Astrocyte (in vitro differentiated cells and primary cell): ENCODE measurements around the gene EXO1. TPM values are rescaled to one million over a fixed set of nuclear protein-coding genes. Genes with fewer than 3 reads are reported as not detected.
A peak's percentile ranks its signal among the peaks of the same experiment; 100 is the strongest.

Experiments
- DNase-seq: peaks from one replicate; pipeline ENCODE4 v3.0.0-alpha.2; 2010; ENCODE audit warnings: low read depth
- FAIRE-seq: peaks from 2 replicates; lab custom pipeline; 2011; peaks lifted over from hg19 to GRCh38; lab: Jason Lieb, UNC
- H2AFZ ChIP-seq: 2 replicates; pipeline ENCODE4 v1.6.0; 2012; ENCODE audit warnings: low read depth, low read length, inconsistent platforms
- H3K27ac ChIP-seq: 2 replicates; pipeline ENCODE4 v1.5.1; 2011; ENCODE audit warnings: low read depth, low read length, inconsistent platforms
- H3K27me3 ChIP-seq: 2 replicates; pipeline ENCODE4 v1.6.0; 2011; ENCODE audit warnings: low read length, inconsistent platforms; ENCODE audit not compliant: insufficient read depth
- H3K36me3 ChIP-seq: 2 replicates; pipeline ENCODE4 v1.5.1; 2011; ENCODE audit warnings: low read length, inconsistent platforms; ENCODE audit not compliant: insufficient read depth
- H3K4me1 ChIP-seq: 2 replicates; pipeline ENCODE4 v1.5.1; 2011; ENCODE audit warnings: low read length, inconsistent platforms; ENCODE audit not compliant: insufficient read depth
- H3K4me2 ChIP-seq: 2 replicates; pipeline ENCODE4 v1.6.0; 2012; ENCODE audit warnings: low read length, inconsistent platforms
- H3K4me3 ChIP-seq: 2 replicates; pipeline ENCODE4 v1.5.1; 2011; ENCODE audit warnings: low read depth, mild to moderate bottlenecking, low read length, inconsistent platforms; ENCODE audit not compliant: insufficient read depth
- H3K79me2 ChIP-seq: 2 replicates; pipeline ENCODE4 v1.6.0; 2012; ENCODE audit warnings: mild to moderate bottlenecking, low read length, inconsistent platforms; ENCODE audit not compliant: insufficient read depth
- H3K9ac ChIP-seq: 2 replicates; pipeline ENCODE4 v1.6.0; 2012; ENCODE audit warnings: mild to moderate bottlenecking, low read length, inconsistent platforms
- H3K9me3 ChIP-seq: 2 replicates; pipeline ENCODE4 v1.5.1; 2012; ENCODE audit warnings: low read depth, mild to moderate bottlenecking, low read length, inconsistent platforms; ENCODE audit not compliant: insufficient read depth
- H4K20me1 ChIP-seq: 2 replicates; pipeline ENCODE4 v1.6.0; 2012; ENCODE audit warnings: low read length, inconsistent platforms; ENCODE audit not compliant: insufficient read depth
- H3K27ac Mint-ChIP-seq: one replicate; pipeline ENCODE4 v1.8.0; 2021; ENCODE audit warnings: mild to moderate bottlenecking, mixed read lengths; ENCODE audit not compliant: unreplicated experiment
- H3K27me3 Mint-ChIP-seq: one replicate; pipeline ENCODE4 v1.8.0; 2021; ENCODE audit warnings: low read depth, mixed read lengths; ENCODE audit not compliant: unreplicated experiment
- H3K36me3 Mint-ChIP-seq: one replicate; pipeline ENCODE4 v1.8.0; 2021; ENCODE audit warnings: low read depth, mixed read lengths; ENCODE audit not compliant: unreplicated experiment
- H3K4me1 Mint-ChIP-seq: one replicate; pipeline ENCODE4 v1.8.0; 2021; ENCODE audit warnings: low read depth, mixed read lengths; ENCODE audit not compliant: unreplicated experiment
- H3K4me3 Mint-ChIP-seq: one replicate; pipeline ENCODE4 v1.8.0; 2021; ENCODE audit warnings: mild to moderate bottlenecking, moderate library complexity, mixed read lengths; ENCODE audit not compliant: unreplicated experiment
- H3K9me3 Mint-ChIP-seq: one replicate; pipeline ENCODE4 v1.8.0; 2021; ENCODE audit warnings: mild to moderate bottlenecking, mixed read lengths; ENCODE audit not compliant: unreplicated experiment
- EZH2 ChIP-seq: IDR thresholded peaks from 2 replicates; pipeline ENCODE4 v1.6.1; 2012; ENCODE audit warnings: mild to moderate bottlenecking, low read length, inconsistent platforms; ENCODE audit not compliant: insufficient read depth
- total RNA-seq: library from RNA; stranded (reverse); gene quantifications from 2 replicates; pipeline ENCODE4 v1.2.1, GENCODE V29; 2021
- TF ChIP-seq, protein P1 (sequence below): IDR thresholded peaks from 2 replicates; pipeline ENCODE4 v1.5.1; 2011; ENCODE audit warnings: low read depth, mild to moderate bottlenecking, inconsistent platforms, low read length, moderate library complexity; ENCODE audit not compliant: insufficient read depth

Gene EXO1
- total RNA-seq, 1 donor from 2014 or later, result 3.8 TPM

DNA sequence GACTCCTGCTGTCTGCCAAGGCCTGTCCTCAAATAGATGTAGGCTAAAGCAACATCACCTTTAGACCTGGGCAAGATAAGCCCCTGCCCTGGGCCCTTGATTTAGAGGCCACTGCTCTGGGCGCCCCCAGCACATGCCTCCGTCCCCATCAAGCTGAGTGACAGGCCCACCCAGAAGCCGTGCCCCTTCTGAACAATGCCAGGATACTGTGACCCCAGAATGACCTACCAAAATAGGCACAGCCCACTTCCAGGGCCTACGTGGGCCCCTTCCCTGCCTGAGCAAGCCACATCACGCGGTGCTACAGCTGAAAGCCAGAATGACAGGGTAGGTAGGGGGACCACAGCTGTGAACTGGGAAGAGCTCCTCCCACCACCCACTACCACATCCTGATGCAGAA lies 84.8 kb downstream of the EXO1 start:
- H3K27me3 ChIP-seq, result no peaks in the 10 kb centered on the region
- peaks cover 7% of the 10 kb centered on the region for H3K4me1 ChIP-seq
- Mint-ChIP-seq H3K27me3 (no peaks in the 10 kb centered on the region), H3K36me3 (no peaks in the 10 kb centered on the region), H3K4me1 (peaks cover 8% of the 10 kb centered on the region), H3K27ac (no peak overlapping the region), H3K4me3 (no peak overlapping the region), H3K9me3 (no peaks in the 10 kb centered on the region)
- H3K79me2 ChIP-seq, result no peaks in the 10 kb centered on the region
- H3K27ac ChIP-seq, result no peak overlapping the region
- no peaks in the 10 kb centered on the region for H4K20me1 ChIP-seq
- no peak overlapping the region for H2AFZ ChIP-seq
- H3K36me3 ChIP-seq, result no peaks in the 10 kb centered on the region
- H3K9ac ChIP-seq, result no peak overlapping the region
- FAIRE-seq (no peak), DNase-seq (no peak)
- H3K4me2 ChIP-seq, result no peak overlapping the region
- no peaks in the 10 kb centered on the region for H3K9me3 ChIP-seq
- TF ChIP-seq EZH2, result no peak
- TF ChIP-seq, protein P1, sequence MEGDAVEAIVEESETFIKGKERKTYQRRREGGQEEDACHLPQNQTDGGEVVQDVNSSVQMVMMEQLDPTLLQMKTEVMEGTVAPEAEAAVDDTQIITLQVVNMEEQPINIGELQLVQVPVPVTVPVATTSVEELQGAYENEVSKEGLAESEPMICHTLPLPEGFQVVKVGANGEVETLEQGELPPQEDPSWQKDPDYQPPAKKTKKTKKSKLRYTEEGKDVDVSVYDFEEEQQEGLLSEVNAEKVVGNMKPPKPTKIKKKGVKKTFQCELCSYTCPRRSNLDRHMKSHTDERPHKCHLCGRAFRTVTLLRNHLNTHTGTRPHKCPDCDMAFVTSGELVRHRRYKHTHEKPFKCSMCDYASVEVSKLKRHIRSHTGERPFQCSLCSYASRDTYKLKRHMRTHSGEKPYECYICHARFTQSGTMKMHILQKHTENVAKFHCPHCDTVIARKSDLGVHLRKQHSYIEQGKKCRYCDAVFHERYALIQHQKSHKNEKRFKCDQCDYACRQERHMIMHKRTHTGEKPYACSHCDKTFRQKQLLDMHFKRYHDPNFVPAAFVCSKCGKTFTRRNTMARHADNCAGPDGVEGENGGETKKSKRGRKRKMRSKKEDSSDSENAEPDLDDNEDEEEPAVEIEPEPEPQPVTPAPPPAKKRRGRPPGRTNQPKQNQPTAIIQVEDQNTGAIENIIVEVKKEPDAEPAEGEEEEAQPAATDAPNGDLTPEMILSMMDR, result no peak
- H3K4me3 ChIP-seq, result no peak overlapping the region

DNA sequence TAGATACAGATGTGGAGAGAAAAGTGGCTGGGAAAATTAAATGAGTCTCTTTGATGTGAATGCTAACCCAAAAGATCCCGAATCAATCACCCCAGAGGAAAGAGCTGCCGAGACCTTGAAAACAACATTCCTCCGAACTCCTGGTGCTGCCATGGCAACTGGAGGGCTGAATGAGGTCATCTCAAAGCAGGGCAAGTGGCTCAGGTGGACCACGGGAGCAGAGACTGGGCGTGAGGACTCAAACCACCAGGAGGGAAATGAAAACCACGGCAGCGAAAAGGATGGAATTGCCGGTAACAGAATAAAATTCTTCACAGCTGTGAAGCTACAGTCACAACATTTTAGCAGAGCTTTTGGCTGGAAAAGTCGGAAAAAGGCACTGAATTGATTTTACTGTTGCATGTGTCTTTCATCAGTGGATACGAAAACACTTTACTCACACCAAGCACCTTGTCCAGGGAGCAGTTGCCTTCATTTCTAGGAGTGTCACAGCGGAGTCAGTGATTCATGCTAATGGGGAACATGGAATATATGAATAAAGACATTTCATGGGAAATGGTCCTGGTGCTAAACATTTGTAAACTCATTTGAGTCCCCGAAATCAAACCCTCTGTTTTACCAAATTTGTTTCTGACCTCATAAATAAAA lies 86.3 kb downstream of the EXO1 start:
- H3K79me2 ChIP-seq, result no peaks in the 10 kb centered on the region
- H3K9me3 ChIP-seq, result no peaks in the 10 kb centered on the region
- Mint-ChIP-seq H3K27ac (no peak overlapping the region), H3K36me3 (no peaks in the 10 kb centered on the region), H3K9me3 (no peaks in the 10 kb centered on the region), H3K4me1 (peaks cover 8% of the 10 kb centered on the region), H3K4me3 (no peak overlapping the region), H3K27me3 (no peaks in the 10 kb centered on the region)
- H3K36me3 ChIP-seq, result no peaks in the 10 kb centered on the region
- H3K9ac ChIP-seq, result no peak overlapping the region
- peak overlapping the region; percentile 15 for H2AFZ ChIP-seq
- no peak overlapping the region for H3K4me3 ChIP-seq
- H3K4me2 ChIP-seq, result peak overlapping the region; percentile 72
- H4K20me1 ChIP-seq, result no peaks in the 10 kb centered on the region
- H3K4me1 ChIP-seq, result peaks cover 7% of the 10 kb centered on the region
- H3K27ac ChIP-seq, result no peak overlapping the region
- DNase-seq (peak; percentile 74), FAIRE-seq (no peak)
- TF ChIP-seq EZH2, result no peak
- TF ChIP-seq, protein P1, result no peak
- no peaks in the 10 kb centered on the region for H3K27me3 ChIP-seq

DNA sequence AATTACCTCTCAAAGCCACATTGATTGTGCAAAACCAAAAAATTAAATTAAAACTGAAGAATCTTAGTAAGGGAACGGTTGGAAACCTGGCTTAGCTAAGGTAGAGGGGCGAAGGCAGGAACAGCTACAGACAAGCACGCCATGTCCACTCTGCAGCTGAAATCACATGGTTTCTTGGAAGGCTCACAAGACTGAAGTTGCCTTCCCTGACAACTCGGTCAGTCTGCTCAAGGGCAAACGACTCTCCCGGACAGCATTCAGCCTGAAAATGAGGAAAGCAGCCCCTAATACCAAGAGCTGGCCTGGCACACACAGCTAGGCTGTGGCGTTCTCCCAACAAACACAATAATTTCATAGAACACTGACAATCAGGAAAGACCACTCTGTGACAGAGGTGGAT lies 86.9 kb downstream of the EXO1 start:
- Mint-ChIP-seq H3K27ac (no peak overlapping the region), H3K9me3 (no peaks in the 10 kb centered on the region)
- no peak for FAIRE-seq

More for the DNA sequence above, 86.9 kb downstream of the EXO1 start:
- Histone ChIP-seq H3K9ac (no peak overlapping the region), H2AFZ (no peak overlapping the region), H3K4me2 (no peak overlapping the region), H3K4me3 (no peak overlapping the region), H3K27ac (no peak overlapping the region), H3K36me3 (no peaks in the 10 kb centered on the region), H3K9me3 (no peaks in the 10 kb centered on the region), H3K4me1 (peaks cover 7% of the 10 kb centered on the region), H4K20me1 (no peaks in the 10 kb centered on the region), H3K27me3 (no peaks in the 10 kb centered on the region), H3K79me2 (no peaks in the 10 kb centered on the region)
- peaks cover 8% of the 10 kb centered on the region for H3K4me1 Mint-ChIP-seq
- no peak for DNase-seq
- H3K27me3 Mint-ChIP-seq, result no peaks in the 10 kb centered on the region
- TF ChIP-seq EZH2, result no peak
- TF ChIP-seq, protein P1, result no peak
- no peak overlapping the region for H3K4me3 Mint-ChIP-seq
- H3K36me3 Mint-ChIP-seq, result no peaks in the 10 kb centered on the region
